Endodermal cell (in vitro differentiated cells): ENCODE measurements around the gene TOLLIP. TPM values are rescaled to one million over a fixed set of nuclear protein-coding genes. Genes with fewer than 3 reads are reported as not detected.
A peak's percentile ranks its signal among the peaks of the same experiment; 100 is the strongest.

Source experiments
- DNase-seq: peaks from one replicate; pipeline ENCODE4 v3.0.0-alpha.2; 2017
- H3K27ac ChIP-seq: 2 replicates; pipeline ENCODE4 v1.5.1; 2013; ENCODE audit warnings: mild to moderate bottlenecking, low read depth, low read length, moderate library complexity
- H3K27me3 ChIP-seq: 2 replicates; pipeline ENCODE4 v1.6.1; 2013; ENCODE audit warnings: mild to moderate bottlenecking, low read length, moderate library complexity; ENCODE audit not compliant: insufficient read depth, control insufficient read depth, poor library complexity, severe bottlenecking
- H3K36me3 ChIP-seq: 2 replicates; pipeline ENCODE4 v1.7.0; 2013; ENCODE audit warnings: mild to moderate bottlenecking, low read length, moderate library complexity; ENCODE audit not compliant: control insufficient read depth, insufficient read depth
- H3K4me1 ChIP-seq: one replicate; pipeline ENCODE4 v1.7.0; 2013; ENCODE audit warnings: low read length; ENCODE audit not compliant: control insufficient read depth, insufficient read depth
- H3K4me3 ChIP-seq: 2 replicates; pipeline ENCODE4 v1.5.1; 2013; ENCODE audit warnings: mild to moderate bottlenecking, low read length, moderate library complexity
- H3K9ac ChIP-seq: 2 replicates; pipeline ENCODE4 v1.6.1; 2013; ENCODE audit warnings: mild to moderate bottlenecking, low read length, moderate library complexity; ENCODE audit not compliant: poor library complexity, severe bottlenecking; ENCODE audit errors: extremely low read depth
- H3K9me3 ChIP-seq: 2 replicates; pipeline ENCODE4 v1.6.1; 2013; ENCODE audit warnings: mild to moderate bottlenecking, low read length, moderate library complexity; ENCODE audit not compliant: control insufficient read depth
- H3K27ac Mint-ChIP-seq: 2 replicates; pipeline ENCODE4 v1.8.0; 2020; ENCODE audit warnings: mixed read lengths
- H3K27me3 Mint-ChIP-seq: 2 replicates; pipeline ENCODE4 v1.8.0; 2021; ENCODE audit warnings: mild to moderate bottlenecking, mixed read lengths; ENCODE audit not compliant: insufficient read depth
- H3K36me3 Mint-ChIP-seq: 2 replicates; pipeline ENCODE4 v1.8.0; 2020; ENCODE audit warnings: low read depth, mixed read lengths
- H3K4me1 Mint-ChIP-seq: 2 replicates; pipeline ENCODE4 v1.8.0; 2020; ENCODE audit warnings: mixed read lengths
- H3K4me3 Mint-ChIP-seq: 2 replicates; pipeline ENCODE4 v1.8.0; 2020; ENCODE audit warnings: mild to moderate bottlenecking, moderate library complexity, mixed read lengths
- H3K9me3 Mint-ChIP-seq: 2 replicates; pipeline ENCODE4 v1.8.0; 2020; ENCODE audit warnings: mild to moderate bottlenecking, mixed read lengths
- CTCF ChIP-seq: fragments of 200-600 bp; sonication (generic); conservative IDR thresholded peaks from 2 replicates; pipeline ENCODE4 v1.5.0; 2021; ENCODE audit warnings: antibody characterized with exemption, mild to moderate bottlenecking
- WGBS, 2 experiments: methylation state at CpG; one replicate each; pipeline versions ENCODE4 v1.1.5 to v1.1.7; 2013; ENCODE audit warnings: missing lambda C conversion rate in 2 of 2, mixed read lengths in 1 of 2; ENCODE audit not compliant: insufficient coverage in 1 of 2, insufficient read length in 1 of 2; 5-methylcytosine and 5-hydroxymethylcytosine counted together
- total RNA-seq, 2 donors: library from RNA; stranded (reverse); fragmentation: NEBNext Ultra II Directional in 1 of 2; extraction: Animal tissue kit (Norgen Biotek cat#: 25700) in 1 of 2; gene quantifications; 2 replicates in 1 of 2; 3 replicates in 1 of 2; pipeline ENCODE4 v1.2.1, GENCODE V29; 2021

Gene TOLLIP
- total RNA-seq, 2 donors from 2014 or later, result 34.3 to 37.4 TPM

GRCh38 chr11:1299621-1300020 lies 9.8 kb downstream of the TOLLIP start:
- no peak overlapping the region for H3K27ac Mint-ChIP-seq
- WGBS, 2 experiments, result 89 to 91% methylated on average over 11 to 23 of the region's 23 CpGs
- no peaks in the 10 kb centered on the region for H3K9me3 Mint-ChIP-seq
- Histone ChIP-seq H3K9me3 (no peaks in the 10 kb centered on the region), H3K36me3 (no peaks in the 10 kb centered on the region), H3K27me3 (no peaks in the 10 kb centered on the region), H3K4me3 (no peak overlapping the region), H3K4me1 (no peaks in the 10 kb centered on the region), H3K9ac (no peak overlapping the region), H3K27ac (no peak overlapping the region)
- no peak overlapping the region for H3K4me3 Mint-ChIP-seq
- DNase-seq, result peak; percentile 47
- no peaks in the 10 kb centered on the region for H3K27me3 Mint-ChIP-seq
- TF ChIP-seq CTCF, result no peak
- H3K4me1 Mint-ChIP-seq, result peaks cover 11% of the 10 kb centered on the region
- peaks cover 14% of the 10 kb centered on the region for H3K36me3 Mint-ChIP-seq

- no peaks in the 10 kb centered on the region for H3K27me3 Mint-ChIP-seq
- peaks cover 12% of the 10 kb centered on the region for H3K36me3 Mint-ChIP-seq
- Histone ChIP-seq H3K9me3 (no peaks in the 10 kb centered on the region), H3K27ac (no peak overlapping the region), H3K27me3 (no peaks in the 10 kb centered on the region), H3K4me3 (no peak overlapping the region), H3K36me3 (no peaks in the 10 kb centered on the region), H3K9ac (no peak overlapping the region), H3K4me1 (no peaks in the 10 kb centered on the region)
- peak overlapping the region; percentile 65 for H3K27ac Mint-ChIP-seq
- no peak overlapping the region for H3K4me3 Mint-ChIP-seq
- no peaks in the 10 kb centered on the region for H3K9me3 Mint-ChIP-seq
- TF ChIP-seq CTCF, result no peak
- peak; percentile 64 for DNase-seq
- H3K4me1 Mint-ChIP-seq, result peaks cover 11% of the 10 kb centered on the region
- WGBS, 2 experiments, result 85 to 90% methylated on average over 24 to 32 of the region's 32 CpGs
These were observed 10.5 kb downstream of the TOLLIP start for GRCh38 chr11:1298695-1299492.

GRCh38 chr11:1297576-1298473 lies 11.6 kb downstream of the TOLLIP start:
- Mint-ChIP-seq H3K27ac (no peak overlapping the region), H3K27me3 (no peaks in the 10 kb centered on the region), H3K36me3 (peaks cover 15% of the 10 kb centered on the region), H3K4me1 (peaks cover 8% of the 10 kb centered on the region), H3K9me3 (no peaks in the 10 kb centered on the region), H3K4me3 (no peak overlapping the region)
- no peak overlapping the region for H3K27ac ChIP-seq
- no peaks in the 10 kb centered on the region for H3K4me1 ChIP-seq
- no peaks in the 10 kb centered on the region for H3K27me3 ChIP-seq
- no peaks in the 10 kb centered on the region for H3K36me3 ChIP-seq
- H3K9ac ChIP-seq, result no peak overlapping the region
- no peaks in the 10 kb centered on the region for H3K9me3 ChIP-seq
- peak; percentile 26 for DNase-seq
- H3K4me3 ChIP-seq, result no peak overlapping the region
- TF ChIP-seq CTCF, result no peak
- WGBS, 2 experiments, result 89 to 90% methylated on average over 25 to 31 of the region's 31 CpGs
